ENCODE measurements around the gene POLR3A. TPM values are rescaled to one million over a fixed set of nuclear protein-coding genes. Genes with fewer than 3 reads are reported as not detected.

Gene POLR3A
- total and polyA plus RNA-seq, 2 experiments from 2014 or later = 8.0 to 9.8 TPM

GRCh38 chr10:77959887-77960455 lies 69.3 kb downstream of the POLR3A start:
- Histone ChIP-seq H3K4me1 (ENCODE audit: insufficient read depth) (no peaks in the 10 kb centered on the region), H3K27ac (no peak overlapping the region), H3K36me3 (replicated peaks; ENCODE audit: insufficient read depth, low read depth) (no peaks in the 10 kb centered on the region), H3K9me3 (ENCODE audit: low read depth) (no peaks in the 10 kb centered on the region), H3K9me2 (replicated peaks; ENCODE audit: insufficient read depth) (no peaks in the 10 kb centered on the region), H3K27me3 (no peaks in the 10 kb centered on the region), H3K79me2 (no peaks in the 10 kb centered on the region), H2AFZ (no peak overlapping the region), H3K4me2 (no peak overlapping the region), H4K20me1 (ENCODE audit: insufficient read depth, poor library complexity, severe bottlenecking) (no peaks in the 10 kb centered on the region), H3K4me3 (no peak overlapping the region)
- no peak for DNase-seq (ENCODE audit: low spot score)
- 92% methylated on average over 8 of the region's 8 CpGs for WGBS (ENCODE audit: low lambda C conversion rate, missing lambda C conversion rate)
- TF ChIP-seq CTCF (IDR thresholded peaks at IDR 0.05; ENCODE audit: poor library complexity) = no peak
- TF ChIP-seq EZH2phosphoT487 (IDR thresholded peaks at IDR 0.05; ENCODE audit: low read depth, severe bottlenecking, unreplicated experiment) = no peak

GRCh38 chr10:77959384-77959783 lies 69.9 kb downstream of the POLR3A start:
- WGBS (ENCODE audit: low lambda C conversion rate, missing lambda C conversion rate) = 94% methylated on average over 4 of the region's 4 CpGs
- no peak for TF ChIP-seq EZH2phosphoT487 (IDR thresholded peaks at IDR 0.05; ENCODE audit: low read depth, severe bottlenecking, unreplicated experiment)
- TF ChIP-seq CTCF (IDR thresholded peaks at IDR 0.05; ENCODE audit: poor library complexity) = no peak
- no peak for TF ChIP-seq EZH2 (IDR thresholded peaks at IDR 0.05; ENCODE audit: borderline replicate concordance)
- H2AFZ ChIP-seq = no peak overlapping the region

DNA sequence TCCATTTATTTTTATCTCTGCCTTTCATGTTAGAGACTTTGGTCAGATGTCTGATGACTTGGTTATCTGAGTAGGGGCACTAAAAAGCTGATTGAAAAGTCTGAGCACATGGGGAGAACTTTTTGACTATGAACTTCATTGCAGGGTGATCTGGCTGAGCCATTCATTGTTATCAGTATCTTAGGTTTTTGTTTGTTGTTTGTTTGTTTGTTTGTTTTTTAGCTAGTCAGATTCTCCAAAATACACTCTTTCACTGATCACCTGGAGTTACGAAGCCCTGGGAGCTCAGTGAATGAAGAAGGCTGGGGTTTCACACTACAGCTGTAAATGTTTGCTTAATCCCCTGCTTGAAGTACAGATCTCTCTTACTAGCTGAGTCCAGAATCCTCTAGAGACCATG lies 74.2 kb downstream of the POLR3A start:
- no peaks in the 10 kb centered on the region for H3K79me2 ChIP-seq
- no peaks in the 10 kb centered on the region for H3K4me1 ChIP-seq (ENCODE audit: insufficient read depth)
- WGBS (ENCODE audit: low lambda C conversion rate, missing lambda C conversion rate) = 63% methylated on average over 1 of the region's 1 CpG
- H3K36me3 ChIP-seq (replicated peaks; ENCODE audit: insufficient read depth, low read depth) = no peaks in the 10 kb centered on the region
- H3K4me3 ChIP-seq = no peak overlapping the region
- H3K27me3 ChIP-seq = no peaks in the 10 kb centered on the region
- TF ChIP-seq EZH2 (IDR thresholded peaks at IDR 0.05; ENCODE audit: borderline replicate concordance) = no peak
- no peak for TF ChIP-seq CTCF (IDR thresholded peaks at IDR 0.05; ENCODE audit: poor library complexity)
- no peak for TF ChIP-seq EZH2phosphoT487 (IDR thresholded peaks at IDR 0.05; ENCODE audit: low read depth, severe bottlenecking, unreplicated experiment)
- no peak overlapping the region for H2AFZ ChIP-seq
- H3K27ac ChIP-seq = peak overlapping the region; percentile 22
- no peaks in the 10 kb centered on the region for H3K9me2 ChIP-seq (replicated peaks; ENCODE audit: insufficient read depth)
- H3K4me2 ChIP-seq = no peak overlapping the region
- no peak for DNase-seq (ENCODE audit: low spot score)
- H3K9me3 ChIP-seq (ENCODE audit: low read depth) = no peaks in the 10 kb centered on the region
- no peaks in the 10 kb centered on the region for H4K20me1 ChIP-seq (ENCODE audit: insufficient read depth, poor library complexity, severe bottlenecking)

More at GRCh38 chr10:77959384-77959783, 69.9 kb downstream of the POLR3A start:
- no peak for DNase-seq (ENCODE audit: low spot score)
- Histone ChIP-seq H3K27ac (no peak overlapping the region), H3K9me3 (ENCODE audit: low read depth) (no peaks in the 10 kb centered on the region), H3K79me2 (no peaks in the 10 kb centered on the region), H4K20me1 (ENCODE audit: insufficient read depth, poor library complexity, severe bottlenecking) (no peaks in the 10 kb centered on the region), H3K4me1 (ENCODE audit: insufficient read depth) (no peaks in the 10 kb centered on the region), H3K4me3 (no peak overlapping the region), H3K9me2 (replicated peaks; ENCODE audit: insufficient read depth) (no peaks in the 10 kb centered on the region), H3K36me3 (replicated peaks; ENCODE audit: insufficient read depth, low read depth) (no peaks in the 10 kb centered on the region), H3K27me3 (no peaks in the 10 kb centered on the region), H3K4me2 (no peak overlapping the region)

All from hepatocyte (in vitro differentiated cells).